ENCODE results near the gene ZBTB9. TPM values are rescaled to one million over a fixed set of nuclear protein-coding genes. Genes with fewer than 3 reads are reported as not detected.

The ZBTB9 gene
- polyA plus RNA-seq, 1 of the 3 experiments (the other 2 are of a cell fraction), result 5.7 TPM

- Histone ChIP-seq H3K4me3 (ENCODE audit: low read depth in 2 of 2, low read length in 1 of 2) (no peak overlapping the region), H3K4me2 (no peak overlapping the region), H3K27ac (ENCODE audit: low read depth in 2 of 2, low read length in 1 of 2) (peak overlapping the region in 1 of 2 experiments; percentile 30; a peak in 1 of 4 replicates), H3K27me3 (ENCODE audit: insufficient read depth) (no peaks in the 10 kb centered on the region), H3F3A (replicated peaks; ENCODE audit: insufficient read depth) (peaks cover 45% of the 10 kb centered on the region), H3K9ac (no peak overlapping the region), H3K9me2 (no peaks in the 10 kb centered on the region), H3K79me2 (ENCODE audit: insufficient read depth) (peaks cover 28% of the 10 kb centered on the region), H3K9me3 (no peaks in the 10 kb centered on the region), H3K36me3 (replicated peaks in 1 of 2; ENCODE audit: control insufficient read depth in 1 of 2, insufficient read depth in 2 of 2, low read length in 1 of 2) (peaks cover 12 to 34% of the 10 kb centered on the region in 2 experiments), H2AFZ (ENCODE audit: low read depth) (no peak overlapping the region), H3K4me1 (ENCODE audit: control insufficient read depth in 1 of 2, insufficient read depth in 2 of 2, low read depth in 1 of 2, low read length in 1 of 2) (peaks cover 0 to 10% of the 10 kb centered on the region in 2 experiments; a peak in 1 of 4 replicates), H4K20me1 (ENCODE audit: insufficient read depth) (no peaks in the 10 kb centered on the region)
- ChIA-PET POLR2A (no interaction called here), CTCF (interaction anchor here (0.6 to 2.6 kb wide), 6 partner anchors 10 to 129 kb away, joined by 3 to 8 read pairs (median 4); partner anchors contain the start of gene KIFC1)
- 91% methylated on average over 5 of the region's 5 CpGs for WGBS (ENCODE audit: low lambda C conversion rate)
- no peak for DNase-seq
- TF ChIP-seq EZH2phosphoT487 (IDR thresholded peaks at IDR 0.05; ENCODE audit: borderline replicate concordance, low read depth), result no peak
- peak; percentile 27; the same call in 1 of the 2 replicates for TF ChIP-seq SMC3 (IDR thresholded peaks at IDR 0.05; ENCODE audit: low read depth, low read length)
- peak; percentile 59 for TF ChIP-seq CTCF (IDR thresholded peaks at IDR 0.05)
- TF ChIP-seq RAD21 (IDR thresholded peaks at IDR 0.05; ENCODE audit: low read length), result peak; percentile 70
Measured at GRCh38 chr6:33407132-33407718, 47.2 kb upstream of the ZBTB9 start.

GRCh38 chr6:33410050-33410710, 44.2 kb upstream of the ZBTB9 start:
- no peaks in the 10 kb centered on the region for H4K20me1 ChIP-seq (ENCODE audit: insufficient read depth)
- peaks cover 39% of the 10 kb centered on the region for H3K79me2 ChIP-seq (ENCODE audit: insufficient read depth)
- POLR2A ChIA-PET, result interaction anchor here (0.7 to 0.8 kb wide), 2 partner anchors 92 to 97 kb away, joined by 3 read pairs; partner anchors contain the start of gene ZBTB22
- H3K9ac ChIP-seq, result peak overlapping the region; percentile 90
- CTCF ChIA-PET, result interaction anchor here (0.9 to 3.1 kb wide), 4 partner anchors 9 to 133 kb away, joined by 3 to 10 read pairs (median 3); partner anchors contain the start of genes B3GALT4 and SYNGAP1
- H3K9me3 ChIP-seq, result no peaks in the 10 kb centered on the region
- H3K9me2 ChIP-seq, result no peaks in the 10 kb centered on the region
- peaks cover 52% of the 10 kb centered on the region for H3F3A ChIP-seq (replicated peaks; ENCODE audit: insufficient read depth)
- H3K27me3 ChIP-seq (ENCODE audit: insufficient read depth), result no peaks in the 10 kb centered on the region
- peaks cover 0 to 17% of the 10 kb centered on the region in 2 experiments; a peak in 1 of 4 replicates for H3K4me1 ChIP-seq (ENCODE audit: control insufficient read depth in 1 of 2, insufficient read depth in 2 of 2, low read depth in 1 of 2, low read length in 1 of 2)
- peak overlapping the region; percentile 71 to 76 for H3K4me3 ChIP-seq (ENCODE audit: low read depth in 2 of 2, low read length in 1 of 2)
- DNase-seq, result peak; percentile 98
- 3% methylated on average over 37 of the region's 65 CpGs for WGBS (ENCODE audit: low lambda C conversion rate)
- peak overlapping the region; percentile 87 for H3K4me2 ChIP-seq
- peak overlapping the region; percentile 83 to 95 for H3K27ac ChIP-seq (ENCODE audit: low read depth in 2 of 2, low read length in 1 of 2)
- peaks cover 12 to 42% of the 10 kb centered on the region in 2 experiments for H3K36me3 ChIP-seq (replicated peaks in 1 of 2; ENCODE audit: control insufficient read depth in 1 of 2, insufficient read depth in 2 of 2, low read length in 1 of 2)
- H2AFZ ChIP-seq (ENCODE audit: low read depth), result peak overlapping the region; percentile 85; the same call in 1 of the 2 replicates
- peak; percentile 81 for TF ChIP-seq POLR2AphosphoS5 (IDR thresholded peaks at IDR 0.05; ENCODE audit: low read depth, low read length)
- no peak for TF ChIP-seq RAD21 (IDR thresholded peaks at IDR 0.05; ENCODE audit: low read length)
- TF ChIP-seq RXRA (IDR thresholded peaks at IDR 0.05; ENCODE audit: borderline replicate concordance, low read depth), result no peak
- TF ChIP-seq RFX5 (IDR thresholded peaks at IDR 0.05; ENCODE audit: low read length), result peak; percentile 72; the same call in 1 of the 2 replicates
- peak; percentile 75 for TF ChIP-seq CHD2 (IDR thresholded peaks at IDR 0.05; ENCODE audit: low read length, partially characterized antibody)
- peak; percentile 56 for TF ChIP-seq ELF1 (IDR thresholded peaks at IDR 0.05)
- TF ChIP-seq MXI1 (IDR thresholded peaks at IDR 0.05; ENCODE audit: low read depth, low read length), result peak; percentile 90
- TF ChIP-seq IRF3 (IDR thresholded peaks at IDR 0.05; ENCODE audit: low read depth, low read length), result peak; percentile 30; the same call in 1 of the 2 replicates
- peak; percentile 8 to 38; a peak in 1 of 4 replicates for TF ChIP-seq EP300 (IDR thresholded peaks at IDR 0.05; ENCODE audit: borderline replicate concordance in 1 of 2, low read depth in 1 of 2, low read length in 1 of 2)
- peak; percentile 50; the same call in 1 of the 2 replicates for TF ChIP-seq FOXJ3 (CRISPR knock-in tag; IDR thresholded peaks at IDR 0.05)
- TF ChIP-seq USF1 (IDR thresholded peaks at IDR 0.05; ENCODE audit: borderline replicate concordance, low read depth), result no peak
- peak; percentile 15; the same call in 1 of the 2 replicates for TF ChIP-seq TAF1 (IDR thresholded peaks at IDR 0.05; ENCODE audit: borderline replicate concordance, low read depth, low read length)
- peak; percentile 77; the same call in 1 of the 2 replicates for TF ChIP-seq PBX3 (IDR thresholded peaks at IDR 0.05)
- 0 out of 2 replicates have a peak, but pooled peaks have one; percentile 40 for TF ChIP-seq ZBTB33 (IDR thresholded peaks at IDR 0.05; ENCODE audit: borderline replicate concordance, low read depth)
